Upper lobe of left lung (tissue), 6 donors: Measurements from ENCODE around the gene ANKS1B. TPM values are rescaled to one million over a fixed set of nuclear protein-coding genes. Genes with fewer than 3 reads are reported as not detected.
A peak's percentile ranks its signal among the peaks of the same experiment; 100 is the strongest.

Source experiments
- ATAC-seq, 2 donors: fragments of 200-7000 bp; cut with Tn5 transposase; one replicate each; pipeline ENCODE4 v1.9.1; 2022; ENCODE audit warnings: mild to moderate bottlenecking in 2 of 2, moderate library complexity in 2 of 2; ENCODE audit not compliant: low FRiP score in 2 of 2
- DNase-seq, 2 donors: peaks; one replicate each; pipeline ENCODE4 v3.0.0-alpha.2; 2019 to 2020
- H3K27ac ChIP-seq, 4 donors: fragments of 200-600 bp; sonication (generic); one replicate each; pipeline ENCODE4 v1.5.1; 2016 to 2019
- H3K27me3 ChIP-seq, 4 donors: fragments of 200-600 bp; sonication (generic); one replicate each; pipeline ENCODE4 v1.5.1; 2017 to 2019
- H3K36me3 ChIP-seq, 4 donors: fragments of 200-600 bp; sonication (generic); one replicate each; pipeline ENCODE4 v1.5.1; 2016 to 2019
- H3K4me1 ChIP-seq, 4 donors: fragments of 200-600 bp; sonication (generic); one replicate each; pipeline ENCODE4 v1.5.1; 2018 to 2019
- H3K4me3 ChIP-seq, 4 donors: fragments of 200-600 bp; sonication (generic); one replicate each; pipeline ENCODE4 v1.5.1; 2017 to 2019; ENCODE audit warnings: mild to moderate bottlenecking in 2 of 4, moderate library complexity in 1 of 4
- H3K9me3 ChIP-seq, 4 donors: fragments of 200-600 bp; sonication (generic); one replicate each; pipeline ENCODE4 v1.5.1; 2018 to 2019
- EP300 ChIP-seq, 4 donors: sonication (generic); formaldehyde crosslinking; IDR thresholded peaks; one replicate each; pipeline ENCODE4 v1.5.1; 2017; ENCODE audit warnings: antibody characterized with exemption in 4 of 4, control low read depth in 2 of 4
- POLR2A ChIP-seq, 4 donors: fragments of 450-650 bp; IDR thresholded peaks; one replicate each; pipeline ENCODE4 v1.5.1; 2016 to 2017; ENCODE audit warnings: antibody characterized with exemption in 4 of 4, mild to moderate bottlenecking in 2 of 4
- POLR2AphosphoS5 ChIP-seq, 2 donors: sonication (generic); formaldehyde crosslinking; IDR thresholded peaks; one replicate each; pipeline ENCODE4 v1.5.1; 2017; ENCODE audit warnings: antibody characterized with exemption in 2 of 2
- WGBS, 2 donors: methylation state at CpG; one replicate each; pipeline ENCODE4 v1.1.5; 2017 to 2018; 5-methylcytosine and 5-hydroxymethylcytosine counted together
- total RNA-seq, 6 donors: library from RNA; depleted of rRNA in 4 of 6; stranded (reverse); fragments of >200 nt in 4 of 6; gene quantifications; one replicate each; pipeline versions ENCODE4 v1.1.0 to v1.2.1, GENCODE V29; 2016 to 2021
- TF ChIP-seq, protein P1 (sequence below), 6 experiments: fragments of 450-650 bp in 4 of 6; fragments of 200-600 bp in 2 of 6; sonication (generic) in 2 of 6; IDR thresholded peaks; one replicate each; pipeline ENCODE4 v1.5.1; 2016 to 2019; ENCODE audit warnings: antibody characterized with exemption in 6 of 6
- donor health status: DM: no; HTN: no; CAD: no; lungs with moderate emphysema.
- donor health status: DM: no; HTN: yes; CAD: no; lungs with severe emphysema.

Gene ANKS1B
- total RNA-seq, 6 donors from 2014 or later = 5.1 to 23.7 (median 7.2) TPM

DNA sequence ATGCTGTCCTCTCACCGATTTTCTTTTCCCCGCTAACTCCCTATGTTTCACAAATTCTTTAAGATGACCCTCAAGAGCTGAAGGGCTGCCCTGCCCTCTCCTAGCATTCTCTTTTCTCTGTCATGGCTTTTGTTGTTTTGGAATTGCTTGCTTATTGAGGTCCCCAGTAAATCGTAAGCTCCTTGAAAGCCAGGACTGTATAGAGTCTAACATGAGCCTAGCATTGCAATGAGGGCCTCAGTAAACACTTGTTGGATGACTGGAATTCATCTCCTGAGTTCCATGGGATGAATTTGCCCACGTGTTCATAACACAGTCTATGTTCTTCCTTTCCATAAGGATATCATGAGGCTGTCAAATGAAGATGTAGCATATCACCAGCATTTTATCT, 1247.4 kb downstream of the ANKS1B start:
- no peaks in the 10 kb centered on the region for H3K4me1 ChIP-seq
- no peak overlapping the region for H3K27ac ChIP-seq
- no peaks in the 10 kb centered on the region for H3K27me3 ChIP-seq
- DNase-seq (no peak), ATAC-seq (no peak)
- H3K36me3 ChIP-seq = peaks cover 1 to 34% (median 13%) of the 10 kb centered on the region in 4 donors
- H3K9me3 ChIP-seq = no peaks in the 10 kb centered on the region
- WGBS, 2 donors = 61 to 70% methylated on average over 4 of the region's 4 CpGs
- H3K4me3 ChIP-seq = no peak overlapping the region
- TF ChIP-seq, protein P1, sequence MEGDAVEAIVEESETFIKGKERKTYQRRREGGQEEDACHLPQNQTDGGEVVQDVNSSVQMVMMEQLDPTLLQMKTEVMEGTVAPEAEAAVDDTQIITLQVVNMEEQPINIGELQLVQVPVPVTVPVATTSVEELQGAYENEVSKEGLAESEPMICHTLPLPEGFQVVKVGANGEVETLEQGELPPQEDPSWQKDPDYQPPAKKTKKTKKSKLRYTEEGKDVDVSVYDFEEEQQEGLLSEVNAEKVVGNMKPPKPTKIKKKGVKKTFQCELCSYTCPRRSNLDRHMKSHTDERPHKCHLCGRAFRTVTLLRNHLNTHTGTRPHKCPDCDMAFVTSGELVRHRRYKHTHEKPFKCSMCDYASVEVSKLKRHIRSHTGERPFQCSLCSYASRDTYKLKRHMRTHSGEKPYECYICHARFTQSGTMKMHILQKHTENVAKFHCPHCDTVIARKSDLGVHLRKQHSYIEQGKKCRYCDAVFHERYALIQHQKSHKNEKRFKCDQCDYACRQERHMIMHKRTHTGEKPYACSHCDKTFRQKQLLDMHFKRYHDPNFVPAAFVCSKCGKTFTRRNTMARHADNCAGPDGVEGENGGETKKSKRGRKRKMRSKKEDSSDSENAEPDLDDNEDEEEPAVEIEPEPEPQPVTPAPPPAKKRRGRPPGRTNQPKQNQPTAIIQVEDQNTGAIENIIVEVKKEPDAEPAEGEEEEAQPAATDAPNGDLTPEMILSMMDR (IDR thresholded peaks at IDR 0.05) = no peak
- TF ChIP-seq EP300 (IDR thresholded peaks at IDR 0.05) (no peak), POLR2A (IDR thresholded peaks at IDR 0.05) (no peak), POLR2AphosphoS5 (IDR thresholded peaks at IDR 0.05) (no peak)

DNA sequence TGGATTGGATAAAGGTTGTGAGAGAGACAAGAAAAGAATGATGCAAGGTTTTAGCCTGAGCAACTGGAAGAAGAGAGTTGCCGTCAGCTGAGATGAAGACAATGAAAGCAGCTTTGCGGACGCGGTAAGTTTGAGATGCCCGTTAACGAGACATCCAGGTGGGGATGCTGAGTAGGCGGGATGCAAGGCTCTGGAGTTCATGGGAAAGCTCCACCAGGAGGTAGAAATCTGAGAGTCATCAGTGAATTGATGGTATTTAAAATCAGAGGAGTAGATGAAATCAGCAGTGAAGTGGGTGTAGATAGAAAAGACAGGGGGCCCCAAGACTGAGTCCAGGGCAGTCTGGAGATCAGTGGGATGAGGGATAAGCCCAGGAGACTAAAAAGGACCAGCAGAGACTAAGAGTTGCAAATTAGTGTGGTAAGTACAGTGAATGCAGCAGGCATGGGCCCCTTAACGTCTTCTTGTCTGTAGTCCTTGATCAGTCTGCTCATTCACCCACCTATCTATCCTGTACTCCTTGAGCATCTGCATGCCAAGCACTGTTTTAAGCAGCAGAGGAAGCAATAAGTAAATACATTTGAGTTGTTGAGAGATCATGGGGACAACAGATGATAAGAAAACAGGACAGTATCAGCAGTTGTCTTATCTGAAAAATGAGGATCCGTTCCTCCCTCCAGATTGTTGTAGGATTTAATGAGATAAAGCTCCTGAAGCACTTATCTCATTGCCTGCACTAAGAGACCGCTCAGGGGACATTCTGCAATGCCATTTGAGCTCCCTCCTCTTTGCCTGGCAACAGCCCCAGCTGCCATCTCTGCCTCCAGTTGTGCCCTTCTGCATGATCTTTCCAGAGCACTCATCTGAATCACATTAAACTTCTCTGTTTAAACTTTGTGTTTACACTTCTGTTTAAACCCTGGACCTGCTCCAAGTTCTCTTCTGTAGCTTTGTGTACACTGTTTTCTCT, 1248.1 kb downstream of the ANKS1B start:
- ATAC-seq (peak in 1 of 2 donors; percentile 27), DNase-seq (no peak)
- Histone ChIP-seq H3K4me3 (no peak overlapping the region), H3K36me3 (peaks cover 3 to 41% (median 18%) of the 10 kb centered on the region in 4 donors), H3K4me1 (no peaks in the 10 kb centered on the region), H3K27ac (no peak overlapping the region), H3K27me3 (no peaks in the 10 kb centered on the region), H3K9me3 (no peaks in the 10 kb centered on the region)
- WGBS, 2 donors = 79 to 83% methylated on average over 10 of the region's 10 CpGs
- TF ChIP-seq EP300 (IDR thresholded peaks at IDR 0.05) (no peak), POLR2A (IDR thresholded peaks at IDR 0.05) (no peak), POLR2AphosphoS5 (IDR thresholded peaks at IDR 0.05) (no peak)
- TF ChIP-seq, protein P1 (IDR thresholded peaks at IDR 0.05) = no peak

DNA sequence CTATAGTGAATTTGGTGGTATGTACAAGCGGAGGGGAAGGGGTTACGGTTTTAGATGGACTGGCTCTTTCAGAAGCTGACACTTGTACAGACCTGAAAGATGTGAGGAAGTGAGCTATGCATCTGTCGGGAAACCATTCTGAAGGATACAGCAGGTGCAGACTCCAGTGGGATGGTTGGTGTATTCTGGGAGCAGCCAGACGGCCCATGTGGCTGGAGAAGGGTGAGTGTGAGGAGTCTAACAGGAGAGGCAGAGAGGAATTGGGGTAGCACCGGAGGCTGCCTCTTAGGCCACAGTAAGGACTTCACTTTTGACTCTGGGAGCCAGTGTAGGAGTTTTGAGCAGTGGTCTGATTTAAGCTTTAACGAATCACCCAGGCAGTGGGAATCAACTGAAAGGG, 1248.9 kb downstream of the ANKS1B start:
- H3K27me3 ChIP-seq = no peaks in the 10 kb centered on the region
- no peak overlapping the region for H3K27ac ChIP-seq
- no peak for DNase-seq
- TF ChIP-seq POLR2A (IDR thresholded peaks at IDR 0.05) (no peak), EP300 (IDR thresholded peaks at IDR 0.05) (no peak), POLR2AphosphoS5 (IDR thresholded peaks at IDR 0.05) (no peak)
- TF ChIP-seq, protein P1 (IDR thresholded peaks at IDR 0.05) = no peak
- H3K9me3 ChIP-seq = no peaks in the 10 kb centered on the region
- peaks cover 3 to 48% (median 24%) of the 10 kb centered on the region in 4 donors for H3K36me3 ChIP-seq
- H3K4me1 ChIP-seq = no peaks in the 10 kb centered on the region
- WGBS, 2 donors = 93 to 96% methylated on average over 6 of the region's 6 CpGs
- no peak overlapping the region for H3K4me3 ChIP-seq
- no peak for ATAC-seq

DNA sequence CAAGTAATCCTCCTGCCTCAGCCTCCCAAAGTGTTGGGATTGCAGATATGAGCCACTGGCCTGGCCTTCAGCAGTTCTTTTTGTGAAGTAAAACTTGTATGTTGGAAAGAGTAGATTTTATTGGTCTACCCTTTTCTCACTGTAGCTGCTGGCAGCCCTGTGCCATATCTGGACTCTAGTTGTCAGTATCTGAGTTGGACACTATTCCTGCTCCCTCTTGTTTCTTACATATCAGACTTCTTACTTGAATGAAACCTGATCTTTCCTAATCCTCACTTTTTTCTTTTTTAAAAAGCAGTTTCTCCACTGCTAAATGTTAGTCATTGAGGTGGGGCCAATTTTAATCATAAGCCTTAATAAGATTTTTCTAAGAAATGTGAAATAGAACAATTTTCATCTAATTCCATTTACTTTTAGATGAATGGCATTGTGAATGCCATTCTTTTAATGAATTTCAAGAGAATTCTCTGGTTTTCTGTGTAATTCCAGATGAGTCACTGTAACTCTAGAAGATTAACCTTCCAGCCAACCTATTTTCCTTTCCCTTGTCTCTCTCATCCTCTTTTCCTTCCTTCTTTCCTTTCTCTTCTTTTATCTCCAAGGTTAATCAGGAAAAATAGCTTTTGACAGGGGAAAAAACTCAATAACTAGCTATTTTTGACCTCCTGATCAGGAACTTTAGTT, 1250.9 kb downstream of the ANKS1B start:
- Histone ChIP-seq H3K36me3 (peaks cover 10 to 65% (median 35%) of the 10 kb centered on the region in 4 donors), H3K4me1 (no peaks in the 10 kb centered on the region)

More for the DNA sequence above, 1250.9 kb downstream of the ANKS1B start:
- Histone ChIP-seq H3K27ac (no peak overlapping the region), H3K4me3 (no peak overlapping the region), H3K27me3 (no peaks in the 10 kb centered on the region), H3K9me3 (no peaks in the 10 kb centered on the region)
- DNase-seq (no peak), ATAC-seq (no peak)
- no peak for TF ChIP-seq POLR2A (IDR thresholded peaks at IDR 0.05)
- TF ChIP-seq POLR2AphosphoS5 (IDR thresholded peaks at IDR 0.05) = no peak
- TF ChIP-seq, protein P1 (IDR thresholded peaks at IDR 0.05) = no peak
- no peak for TF ChIP-seq EP300 (IDR thresholded peaks at IDR 0.05)
